Neural cell (in vitro differentiated cells): ENCODE data around the gene HNF1B. TPM values are rescaled to one million over a fixed set of nuclear protein-coding genes. Genes with fewer than 3 reads are reported as not detected.

ENCODE experiments used
- H2AFZ ChIP-seq: fragments of 200-600, 300-800 bp; sonication (generic), shearing (Covaris generic); 2 replicates; pipeline ENCODE4 v1.6.0; 2014; ENCODE audit warnings: low read depth, mild to moderate bottlenecking, antibody characterized with exemption, low read length, moderate library complexity
- H3F3A ChIP-seq: fragments of 200-600 bp; shearing (Covaris generic); 2 replicates; pipeline ENCODE4 v1.6.1; 2016; ENCODE audit warnings: mild to moderate bottlenecking, moderate library complexity, mixed read lengths, antibody characterized with exemption, low read length; ENCODE audit not compliant: insufficient read depth, poor library complexity, severe bottlenecking
- H3K27ac ChIP-seq: fragments of 200-600, 300-800 bp; sonication (generic), shearing (Covaris generic); 2 replicates; pipeline ENCODE4 v1.5.1; 2014; ENCODE audit warnings: mild to moderate bottlenecking, low read length, moderate library complexity
- H3K27me3 ChIP-seq: fragments of 300-800, 200-600 bp; sonication (generic), shearing (Covaris generic); 2 replicates; pipeline ENCODE4 v1.6.0; 2014; ENCODE audit warnings: mild to moderate bottlenecking, low read depth, low read length, moderate library complexity; ENCODE audit not compliant: insufficient read depth
- H3K36me3 ChIP-seq: fragments of 300-800, 200-600 bp; sonication (generic), shearing (Covaris generic); 2 replicates; pipeline ENCODE4 v1.5.1; 2014; ENCODE audit warnings: mild to moderate bottlenecking, antibody characterized with exemption, low read length, moderate library complexity; ENCODE audit not compliant: insufficient read depth
- H3K4me2 ChIP-seq: fragments of 300-800, 200-600 bp; sonication (generic), shearing (Covaris generic); 2 replicates; pipeline ENCODE4 v1.6.0; 2014; ENCODE audit warnings: mild to moderate bottlenecking, low read length
- H3K4me3 ChIP-seq: fragments of 300-800, 200-600 bp; sonication (generic), shearing (Covaris generic); 2 replicates; pipeline ENCODE4 v1.5.1; 2014; ENCODE audit warnings: mild to moderate bottlenecking, low read length, moderate library complexity
- H3K79me2 ChIP-seq: fragments of 200-600 bp; shearing (Covaris generic); replicated peaks from 2 replicates; pipeline ENCODE4 v1.6.0; 2014; ENCODE audit warnings: mild to moderate bottlenecking, low read length, moderate library complexity; ENCODE audit not compliant: insufficient read depth
- H3K9ac ChIP-seq: fragments of 300-800, 200-600 bp; sonication (generic), shearing (Covaris generic); 2 replicates; pipeline ENCODE4 v1.6.1; 2016; ENCODE audit warnings: mild to moderate bottlenecking, low read length, mixed read lengths
- H3K9me2 ChIP-seq: fragments of 200-600 bp; shearing (Covaris generic); 2 replicates; pipeline ENCODE4 v1.6.1; 2016; ENCODE audit warnings: mild to moderate bottlenecking, low read length, mixed read lengths; ENCODE audit not compliant: insufficient read depth
- H3K9me3 ChIP-seq: fragments of 200-600, 300-800 bp; sonication (generic), shearing (Covaris generic); 2 replicates; pipeline ENCODE4 v1.6.1; 2016; ENCODE audit warnings: mild to moderate bottlenecking, mixed run types, low read length, moderate library complexity, mixed read lengths
- H4K20me1 ChIP-seq: fragments of 200-600 bp; shearing (Covaris generic); 2 replicates; pipeline ENCODE4 v1.6.1; 2016; ENCODE audit warnings: mild to moderate bottlenecking, mixed run types; ENCODE audit not compliant: insufficient read depth
- EP300 ChIP-seq: fragments of 450-650 bp; conservative IDR thresholded peaks from 2 replicates; pipeline ENCODE4 v1.6.1; 2014; ENCODE audit warnings: antibody characterized with exemption, mild to moderate bottlenecking, moderate library complexity; ENCODE audit not compliant: poor library complexity, severe bottlenecking
- EZH2 ChIP-seq: fragments of 200-600, 300-800 bp; shearing (Covaris generic), sonication (generic); IDR thresholded peaks from 2 replicates; pipeline ENCODE4 v1.6.1; 2014; ENCODE audit warnings: antibody characterized with exemption, low read length, borderline replicate concordance, mild to moderate bottlenecking; ENCODE audit not compliant: insufficient read depth, poor library complexity, severe bottlenecking
- MXI1 ChIP-seq: fragments of 450-650 bp; conservative IDR thresholded peaks from 2 replicates; pipeline ENCODE4 v1.6.1; 2014; ENCODE audit warnings: antibody characterized with exemption, mild to moderate bottlenecking; ENCODE audit not compliant: poor library complexity, severe bottlenecking
- POLR2AphosphoS5 ChIP-seq: IDR thresholded peaks from 2 replicates; pipeline ENCODE4 v1.6.1; 2012
- RAD21 ChIP-seq: fragments of 450-650 bp; conservative IDR thresholded peaks from 2 replicates; pipeline ENCODE4 v1.6.1; 2014; ENCODE audit warnings: antibody characterized with exemption, mild to moderate bottlenecking, moderate library complexity
- SMC3 ChIP-seq: fragments of 450-650 bp; conservative IDR thresholded peaks from 2 replicates; pipeline ENCODE4 v1.6.1; 2014; ENCODE audit warnings: antibody characterized with exemption, mild to moderate bottlenecking, moderate library complexity; ENCODE audit not compliant: poor library complexity
- TAF1 ChIP-seq: IDR thresholded peaks from 2 replicates; pipeline ENCODE4 v1.6.1; 2012; ENCODE audit warnings: low read depth
- polyA plus RNA-seq: library from polyadenylated mRNA; depleted of rRNA; stranded (reverse); fragments of >200 nt; gene quantifications from 2 replicates; pipeline ENCODE4 v1.2.3, GENCODE V29; 2014
- TF ChIP-seq, protein P1 (sequence below): IDR thresholded peaks from 2 replicates; pipeline ENCODE4 v1.6.1; 2012; ENCODE audit warnings: borderline replicate concordance
- TF ChIP-seq, protein P2 (sequence below): fragments of 450-650 bp; IDR thresholded peaks from 2 replicates; pipeline ENCODE4 v1.5.1; 2014; ENCODE audit warnings: antibody characterized with exemption, mild to moderate bottlenecking, moderate library complexity; ENCODE audit not compliant: poor library complexity, severe bottlenecking

The HNF1B gene
- polyA plus RNA-seq, 1 donor from 2014 or later = not detected

- TF ChIP-seq TAF1 (no peak), POLR2AphosphoS5 (no peak), SMC3 (no peak), MXI1 (no peak), EP300 (no peak), EZH2 (no peak), RAD21 (no peak)
- TF ChIP-seq, protein P1, sequence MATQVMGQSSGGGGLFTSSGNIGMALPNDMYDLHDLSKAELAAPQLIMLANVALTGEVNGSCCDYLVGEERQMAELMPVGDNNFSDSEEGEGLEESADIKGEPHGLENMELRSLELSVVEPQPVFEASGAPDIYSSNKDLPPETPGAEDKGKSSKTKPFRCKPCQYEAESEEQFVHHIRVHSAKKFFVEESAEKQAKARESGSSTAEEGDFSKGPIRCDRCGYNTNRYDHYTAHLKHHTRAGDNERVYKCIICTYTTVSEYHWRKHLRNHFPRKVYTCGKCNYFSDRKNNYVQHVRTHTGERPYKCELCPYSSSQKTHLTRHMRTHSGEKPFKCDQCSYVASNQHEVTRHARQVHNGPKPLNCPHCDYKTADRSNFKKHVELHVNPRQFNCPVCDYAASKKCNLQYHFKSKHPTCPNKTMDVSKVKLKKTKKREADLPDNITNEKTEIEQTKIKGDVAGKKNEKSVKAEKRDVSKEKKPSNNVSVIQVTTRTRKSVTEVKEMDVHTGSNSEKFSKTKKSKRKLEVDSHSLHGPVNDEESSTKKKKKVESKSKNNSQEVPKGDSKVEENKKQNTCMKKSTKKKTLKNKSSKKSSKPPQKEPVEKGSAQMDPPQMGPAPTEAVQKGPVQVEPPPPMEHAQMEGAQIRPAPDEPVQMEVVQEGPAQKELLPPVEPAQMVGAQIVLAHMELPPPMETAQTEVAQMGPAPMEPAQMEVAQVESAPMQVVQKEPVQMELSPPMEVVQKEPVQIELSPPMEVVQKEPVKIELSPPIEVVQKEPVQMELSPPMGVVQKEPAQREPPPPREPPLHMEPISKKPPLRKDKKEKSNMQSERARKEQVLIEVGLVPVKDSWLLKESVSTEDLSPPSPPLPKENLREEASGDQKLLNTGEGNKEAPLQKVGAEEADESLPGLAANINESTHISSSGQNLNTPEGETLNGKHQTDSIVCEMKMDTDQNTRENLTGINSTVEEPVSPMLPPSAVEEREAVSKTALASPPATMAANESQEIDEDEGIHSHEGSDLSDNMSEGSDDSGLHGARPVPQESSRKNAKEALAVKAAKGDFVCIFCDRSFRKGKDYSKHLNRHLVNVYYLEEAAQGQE = no peak
- TF ChIP-seq, protein P2, sequence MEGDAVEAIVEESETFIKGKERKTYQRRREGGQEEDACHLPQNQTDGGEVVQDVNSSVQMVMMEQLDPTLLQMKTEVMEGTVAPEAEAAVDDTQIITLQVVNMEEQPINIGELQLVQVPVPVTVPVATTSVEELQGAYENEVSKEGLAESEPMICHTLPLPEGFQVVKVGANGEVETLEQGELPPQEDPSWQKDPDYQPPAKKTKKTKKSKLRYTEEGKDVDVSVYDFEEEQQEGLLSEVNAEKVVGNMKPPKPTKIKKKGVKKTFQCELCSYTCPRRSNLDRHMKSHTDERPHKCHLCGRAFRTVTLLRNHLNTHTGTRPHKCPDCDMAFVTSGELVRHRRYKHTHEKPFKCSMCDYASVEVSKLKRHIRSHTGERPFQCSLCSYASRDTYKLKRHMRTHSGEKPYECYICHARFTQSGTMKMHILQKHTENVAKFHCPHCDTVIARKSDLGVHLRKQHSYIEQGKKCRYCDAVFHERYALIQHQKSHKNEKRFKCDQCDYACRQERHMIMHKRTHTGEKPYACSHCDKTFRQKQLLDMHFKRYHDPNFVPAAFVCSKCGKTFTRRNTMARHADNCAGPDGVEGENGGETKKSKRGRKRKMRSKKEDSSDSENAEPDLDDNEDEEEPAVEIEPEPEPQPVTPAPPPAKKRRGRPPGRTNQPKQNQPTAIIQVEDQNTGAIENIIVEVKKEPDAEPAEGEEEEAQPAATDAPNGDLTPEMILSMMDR = no peak
- Histone ChIP-seq H4K20me1 (no peaks in the 10 kb centered on the region), H3K4me2 (no peak overlapping the region), H3K9ac (no peak overlapping the region), H3K27ac (no peak overlapping the region), H3K4me3 (no peak overlapping the region), H3K36me3 (no peaks in the 10 kb centered on the region), H3K9me2 (no peaks in the 10 kb centered on the region), H3K9me3 (no peaks in the 10 kb centered on the region), H2AFZ (no peak overlapping the region), H3F3A (no peaks in the 10 kb centered on the region), H3K79me2 (no peaks in the 10 kb centered on the region), H3K27me3 (no peaks in the 10 kb centered on the region)
These were observed 84.9 kb downstream of the HNF1B start for GRCh38 chr17:37659925-37660324.

GRCh38 chr17:37657202-37657601 lies 87.7 kb downstream of the HNF1B start:
- Histone ChIP-seq H3K27me3 (no peaks in the 10 kb centered on the region), H3K36me3 (no peaks in the 10 kb centered on the region), H3K4me2 (no peak overlapping the region), H3K79me2 (no peaks in the 10 kb centered on the region), H3K4me3 (no peak overlapping the region), H2AFZ (no peak overlapping the region), H3K9me2 (no peaks in the 10 kb centered on the region), H3K9me3 (no peaks in the 10 kb centered on the region), H3K9ac (no peak overlapping the region), H3F3A (no peaks in the 10 kb centered on the region), H4K20me1 (no peaks in the 10 kb centered on the region), H3K27ac (no peak overlapping the region)
- TF ChIP-seq TAF1 (no peak), SMC3 (no peak), EZH2 (no peak)
- TF ChIP-seq, protein P2 = no peak
